ENCODE measurements around the gene SS18L1. TPM values are rescaled to one million over a fixed set of nuclear protein-coding genes. Genes with fewer than 3 reads are reported as not detected.

SS18L1 gene
- total RNA-seq, 1 donor from 2014 or later = 8.1 TPM

- DNase-seq (ENCODE audit: low read depth in 2 of 2) = no peak
Observed at GRCh38 chr20:62119591-62120364, 23.8 kb upstream of the SS18L1 start.

GRCh38 chr20:62120365-62120762, 23.2 kb upstream of the SS18L1 start:
- no peak for DNase-seq (ENCODE audit: low read depth in 2 of 2)

GRCh38 chr20:62120990-62121775, 22.4 kb upstream of the SS18L1 start:
- DNase-seq (ENCODE audit: low read depth in 2 of 2) = peak; percentile 50 to 52

GRCh38 chr20:62121776-62122653, 21.6 kb upstream of the SS18L1 start, which contains the start of gene LSM14B:
LSM14B (plus strand) TSS chr20:62122475; CDS start chr20:62122667, 192 bp downstream.
- DNase-seq (ENCODE audit: low read depth in 2 of 2) = peak; percentile 97 to 98

GRCh38 chr20:62122654-62123449, 20.7 kb upstream of the SS18L1 start:
- DNase-seq (ENCODE audit: low read depth in 2 of 2) = peak; percentile 23 to 36

- DNase-seq (ENCODE audit: low read depth in 2 of 2) = peak in 1 of 2 donors; percentile 45
Observed at GRCh38 chr20:62123450-62124118, 20.0 kb upstream of the SS18L1 start.

- no peak for DNase-seq (ENCODE audit: low read depth in 2 of 2)
Observed at GRCh38 chr20:62126141-62126540, 17.4 kb upstream of the SS18L1 start.

- no peak for DNase-seq (ENCODE audit: low read depth in 2 of 2)
Observed at GRCh38 chr20:62127799-62128198, 15.8 kb upstream of the SS18L1 start.

- no peak for DNase-seq (ENCODE audit: low read depth in 2 of 2)
Observed at GRCh38 chr20:62128502-62128901, 15.1 kb upstream of the SS18L1 start.

- no peak for DNase-seq (ENCODE audit: low read depth in 2 of 2)
Observed at GRCh38 chr20:62129731-62130531, 13.6 kb upstream of the SS18L1 start.

- DNase-seq (ENCODE audit: low read depth in 2 of 2) = no peak
Observed at GRCh38 chr20:62131560-62132320, 11.8 kb upstream of the SS18L1 start.

- no peak for DNase-seq (ENCODE audit: low read depth in 2 of 2)
Observed at GRCh38 chr20:62132421-62132820, 11.1 kb upstream of the SS18L1 start.

- peak in 1 of 2 donors; percentile 51 for DNase-seq (ENCODE audit: low read depth in 2 of 2)
Observed at GRCh38 chr20:62133051-62133845, 10.3 kb upstream of the SS18L1 start.

- no peak for DNase-seq (ENCODE audit: low read depth in 2 of 2)
Observed at GRCh38 chr20:62133864-62134263, 9.7 kb upstream of the SS18L1 start.

GRCh38 chr20:62134735-62135231, 8.8 kb upstream of the SS18L1 start:
- DNase-seq (ENCODE audit: low read depth in 2 of 2) = peak; percentile 62 to 79

- DNase-seq (ENCODE audit: low read depth in 2 of 2) = no peak
Observed at GRCh38 chr20:62135573-62136266, 7.8 kb upstream of the SS18L1 start.
